Stimulated activated CD8-positive, alpha-beta memory T cell treated with anti-CD3 and anti-CD28 coated beads, Interleukin-4, amount 100 ng/mL, for 24 hours (primary cell): Measurements from ENCODE around the gene CD151.

Experiments used
- DNase-seq: peaks from one replicate; pipeline ENCODE4 v3.0.0-alpha.2; 2020; ENCODE audit warnings: low read depth

CD151 gene

DNA sequence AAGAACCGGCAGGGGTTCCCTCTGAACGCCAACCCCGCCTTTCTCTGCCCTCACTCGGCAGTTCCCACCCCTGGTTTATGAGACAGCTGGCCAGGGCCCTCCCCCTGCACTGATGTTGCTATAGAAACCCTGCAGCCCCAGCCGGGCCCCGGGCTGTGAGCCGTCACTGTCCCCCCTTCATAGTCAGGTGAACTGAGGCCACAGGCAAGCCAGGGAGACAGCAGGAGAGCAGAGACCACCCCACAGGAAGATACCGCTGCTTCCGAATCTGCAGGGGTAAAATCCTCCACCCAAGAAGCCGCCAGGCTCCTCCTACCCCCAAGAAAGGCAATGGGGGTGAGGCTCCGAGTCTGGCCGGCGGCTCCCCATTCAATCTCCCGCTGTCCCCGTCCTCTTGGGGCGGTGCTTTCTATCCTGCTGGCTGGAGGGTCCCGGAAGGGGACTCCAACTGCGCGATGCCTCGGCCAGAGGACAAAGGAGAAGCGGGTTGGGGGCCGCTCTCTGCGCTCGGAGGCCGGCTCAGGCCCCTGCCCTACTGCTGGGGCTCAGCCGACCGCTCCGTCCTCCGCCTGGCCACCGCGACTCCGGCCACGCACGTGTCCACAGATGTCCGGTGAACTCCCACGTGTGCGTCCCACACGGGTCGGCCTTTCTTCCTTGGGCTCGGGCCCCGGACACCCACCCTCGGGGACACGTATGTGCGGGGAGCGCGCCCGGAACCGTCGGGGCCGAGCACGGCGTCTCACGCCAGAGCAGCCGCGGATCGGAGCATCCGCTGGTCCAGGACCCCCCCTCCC lies 35.3 kb upstream of the CD151 start:
- DNase-seq: peak; percentile 72

DNA sequence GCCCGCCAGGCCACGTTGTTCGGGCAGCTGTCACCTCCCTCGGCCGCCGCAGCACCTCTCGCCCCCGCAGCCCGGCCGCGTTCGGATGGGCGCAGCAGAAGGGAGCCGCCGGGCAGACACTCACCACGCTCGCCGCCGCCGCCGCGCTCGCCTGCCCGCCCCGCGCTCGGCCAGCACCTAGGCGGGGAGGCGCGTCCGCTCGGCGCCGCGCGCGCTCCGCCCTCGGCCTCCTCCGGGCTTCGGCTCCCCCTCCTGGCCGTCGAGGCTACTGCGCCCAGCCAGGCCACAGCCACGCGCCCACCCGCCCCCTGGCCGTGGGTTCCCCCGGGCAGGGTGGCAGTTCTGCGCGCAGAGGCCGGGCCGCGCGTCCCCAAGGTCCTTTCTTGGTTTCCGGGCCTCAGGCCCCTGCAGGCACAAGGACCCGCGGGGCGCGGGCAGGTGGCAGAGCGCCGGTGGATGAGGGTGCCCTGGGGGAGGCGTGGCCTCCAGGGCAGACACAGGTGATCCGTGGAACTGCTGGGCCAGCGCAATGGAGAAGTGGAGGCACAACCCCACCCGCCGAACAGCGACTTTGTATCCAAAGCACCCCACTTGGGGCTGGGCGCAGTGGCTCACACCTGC lies 34.5 kb upstream of the CD151 start, which contains the start of gene SLC25A22:
SLC25A22 (minus strand) TSS at position 189 of the 621 bp plus-strand sequence. CDS start 3,275 bp downstream, outside the sequence.
- DNase-seq: peak; percentile 80

DNA sequence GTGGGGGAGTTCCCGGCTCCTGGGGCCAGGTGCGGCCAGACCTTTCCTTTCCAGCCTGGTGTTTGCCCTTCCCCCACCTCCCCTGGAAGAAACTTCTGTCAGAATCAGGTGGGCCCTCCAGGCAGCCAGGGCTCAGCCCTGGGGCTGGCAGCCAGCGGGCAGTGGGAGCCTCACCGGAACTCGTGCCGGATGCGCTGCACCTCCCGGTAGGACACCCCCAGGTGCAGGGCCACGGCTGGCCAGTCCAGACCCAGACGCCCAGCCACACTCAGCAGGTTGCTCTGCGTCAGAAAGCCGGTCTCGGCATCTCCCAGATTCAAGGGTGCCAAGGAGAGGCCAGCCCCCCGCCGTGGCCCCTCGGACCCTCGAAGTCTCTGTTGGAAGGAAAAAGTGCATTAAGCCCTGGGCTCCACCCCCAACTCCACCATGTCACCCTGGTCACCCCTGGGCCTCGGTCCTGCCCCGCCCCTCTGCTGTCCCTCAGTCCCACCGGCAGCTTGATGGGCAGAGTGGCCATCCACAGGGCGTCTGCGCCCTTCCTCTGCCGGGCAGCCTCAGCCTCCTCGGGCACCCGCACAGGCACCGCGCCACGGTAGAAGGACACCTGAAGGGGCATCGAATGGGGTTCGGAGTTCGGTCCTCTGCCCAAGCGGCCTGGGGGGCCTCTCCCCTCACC lies 33.0 kb upstream of the CD151 start:
- DNase-seq: no peak

DNA sequence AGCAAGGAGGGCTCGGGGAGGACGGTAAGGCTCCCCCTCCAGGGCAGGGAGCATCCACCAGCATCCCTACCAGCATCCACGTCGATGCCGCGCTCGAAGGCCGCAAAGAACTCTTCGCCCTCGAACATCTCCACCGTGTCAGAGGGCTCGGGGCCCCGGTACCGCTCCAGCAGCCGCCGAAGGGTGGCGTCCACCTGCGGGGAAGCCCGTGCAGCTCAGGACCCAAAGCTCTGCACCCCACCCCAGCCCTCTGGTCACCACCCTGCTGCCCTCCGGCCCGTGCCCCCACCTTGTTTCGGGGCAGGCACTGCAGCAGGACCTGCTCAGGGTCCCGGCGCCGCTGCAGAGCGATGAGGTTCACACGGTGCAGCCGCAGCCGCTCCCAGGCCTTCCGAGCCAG lies 32.3 kb upstream of the CD151 start:
- no peak for DNase-seq

DNA sequence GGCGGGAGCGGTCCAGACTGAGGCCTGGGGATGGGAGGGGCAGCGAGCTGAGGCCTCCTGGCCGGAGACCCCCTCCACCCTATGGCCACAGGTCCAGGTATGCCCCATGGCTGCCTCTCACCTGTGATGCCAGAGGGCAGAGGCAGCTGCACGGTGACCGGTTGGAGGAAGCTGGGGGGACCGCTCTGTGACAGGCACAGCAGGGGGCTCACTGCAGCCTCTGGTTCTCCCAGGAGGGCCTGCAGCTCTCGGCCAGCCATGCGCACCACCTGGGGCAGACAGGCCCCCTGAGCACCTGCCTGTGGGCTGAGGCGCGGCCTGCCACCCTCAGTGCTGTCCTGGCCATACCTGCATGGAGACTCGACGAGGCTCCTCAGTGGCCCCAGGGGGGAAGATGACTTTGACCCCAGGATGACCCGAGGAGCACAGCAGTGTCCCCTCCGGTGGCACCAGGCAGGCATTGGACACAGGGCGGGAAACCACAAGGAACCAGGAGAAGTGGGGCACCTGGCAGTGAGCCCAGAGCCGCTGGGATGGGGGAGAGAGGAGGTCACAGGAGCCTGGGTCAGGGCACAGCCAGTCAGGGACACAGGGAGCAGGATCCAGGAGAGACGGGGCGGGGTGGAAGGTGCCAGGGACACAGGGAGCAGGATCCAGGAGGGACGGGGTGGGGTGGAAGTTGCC lies 31.5 kb upstream of the CD151 start:
- DNase-seq: no peak

DNA sequence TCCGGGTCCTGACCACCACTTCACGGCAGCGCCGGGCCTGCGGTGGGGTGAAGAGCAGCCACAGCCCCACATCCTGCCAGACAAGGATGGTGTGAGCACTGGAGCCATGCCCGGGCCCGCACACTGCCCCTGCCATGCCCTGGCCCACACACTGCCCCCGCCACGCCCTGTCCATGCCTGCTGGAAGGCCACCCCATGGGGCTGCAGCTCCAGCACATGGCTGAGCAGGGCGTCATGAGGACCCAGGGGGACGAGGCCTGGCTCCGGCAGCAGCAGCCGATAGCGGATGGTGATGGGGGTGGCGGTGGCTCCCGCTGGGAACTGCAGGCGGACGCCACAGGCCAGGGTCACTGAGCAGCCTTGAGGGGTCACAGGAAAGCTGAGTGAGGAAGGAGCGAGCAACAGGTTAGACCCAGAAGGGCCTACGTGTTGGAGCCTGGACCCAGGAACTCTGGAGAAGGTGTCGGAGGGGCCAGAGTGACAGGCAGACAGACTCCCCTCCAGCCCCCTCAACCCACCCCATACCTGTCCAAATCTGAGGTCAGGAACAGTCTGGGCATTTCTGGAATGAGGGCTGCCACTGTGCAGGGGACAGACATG lies 30.6 kb upstream of the CD151 start:
- DNase-seq: no peak

DNA sequence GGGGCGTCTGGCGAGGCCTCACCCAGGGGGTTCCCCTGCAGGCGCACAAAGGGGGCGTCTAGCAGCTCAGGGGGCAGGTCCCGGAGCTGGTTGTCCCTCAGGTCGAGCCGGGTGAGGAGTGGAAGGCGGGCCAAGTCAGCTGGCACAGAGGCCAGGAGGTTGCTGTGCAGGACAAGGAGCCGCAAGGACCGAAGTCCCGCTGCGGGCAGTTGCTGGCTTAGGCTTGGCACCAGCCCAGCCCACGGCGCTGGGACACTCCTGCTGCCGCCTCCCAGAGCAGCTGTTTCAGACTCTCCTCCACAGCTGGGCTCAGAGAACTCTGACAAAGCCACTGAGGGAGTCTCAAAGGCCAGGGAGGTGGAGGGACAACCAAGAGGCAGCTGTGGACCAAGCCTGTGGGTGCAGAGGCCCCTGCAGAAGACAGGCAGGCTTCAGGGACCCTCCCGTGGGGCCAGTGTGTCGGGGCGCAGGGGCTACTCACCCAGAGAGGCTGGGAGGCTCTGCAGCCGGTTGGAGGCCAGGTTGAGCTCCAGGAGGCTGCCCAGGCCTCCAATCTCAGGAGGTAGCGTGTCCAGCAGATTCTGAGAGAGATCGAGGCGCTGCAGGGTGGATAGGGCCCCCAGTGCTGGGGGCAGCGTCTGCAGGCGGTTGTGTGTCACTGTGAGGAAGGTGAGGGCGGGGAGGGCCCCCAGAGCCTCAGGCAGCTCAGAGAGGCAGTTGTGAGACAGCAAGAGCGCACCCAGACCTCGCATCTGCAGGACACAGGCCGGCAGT lies 29.9 kb upstream of the CD151 start:
- no peak for DNase-seq

DNA sequence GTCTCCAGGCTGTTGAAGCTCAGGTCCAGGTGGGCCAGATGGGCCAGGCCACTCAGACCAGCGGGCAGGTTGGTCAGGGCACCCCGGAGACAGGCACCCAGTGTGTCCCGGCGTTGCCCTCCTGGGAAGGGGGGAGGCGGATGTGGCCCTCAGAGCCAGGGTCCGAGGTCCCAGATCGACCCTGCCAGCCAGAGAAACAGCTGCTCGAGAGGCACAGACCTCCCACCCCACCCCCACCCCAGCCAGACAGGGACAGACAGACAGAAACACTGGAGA lies 29.3 kb upstream of the CD151 start:
- no peak for DNase-seq

DNA sequence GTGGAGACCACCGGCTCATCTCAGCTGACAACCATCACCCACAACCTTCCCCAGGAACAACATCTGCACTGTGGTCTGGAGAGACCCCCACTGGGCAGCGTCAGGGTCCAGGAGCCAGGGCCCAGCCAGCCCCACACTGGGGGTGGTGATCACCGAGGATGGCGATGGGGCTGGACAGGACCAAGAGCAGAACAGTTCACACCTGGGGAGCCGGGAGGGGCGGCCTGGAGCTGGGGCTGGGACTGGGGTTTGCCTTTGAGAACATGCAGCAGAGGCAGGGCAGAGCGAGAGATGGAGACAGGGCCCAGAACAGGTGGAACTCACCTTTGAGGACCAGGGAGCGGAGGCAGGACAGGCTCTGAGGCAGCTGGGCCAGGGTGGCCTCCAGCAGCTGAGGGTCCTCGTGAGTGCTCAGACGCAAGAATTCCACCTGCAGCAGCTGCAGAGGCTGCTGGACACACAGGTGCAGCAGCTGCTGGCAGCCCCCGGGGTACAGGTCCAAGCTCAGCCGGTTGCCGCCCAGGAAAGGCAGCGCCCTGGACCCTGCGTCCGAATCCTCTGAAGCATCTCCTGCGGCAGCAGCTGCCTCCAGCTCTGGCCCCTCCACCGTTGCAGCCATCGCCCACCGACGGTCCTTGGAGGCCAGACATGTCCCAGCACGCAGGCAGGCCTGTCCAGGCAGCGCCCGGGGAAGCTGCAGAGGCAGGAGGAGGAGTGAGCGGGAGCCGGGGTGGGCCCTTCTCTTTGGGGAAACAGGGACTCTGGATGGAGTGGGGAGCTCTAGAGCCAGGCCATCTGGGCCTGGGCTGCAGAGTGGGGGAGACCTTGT lies 28.8 kb upstream of the CD151 start:
- no peak for DNase-seq

DNA sequence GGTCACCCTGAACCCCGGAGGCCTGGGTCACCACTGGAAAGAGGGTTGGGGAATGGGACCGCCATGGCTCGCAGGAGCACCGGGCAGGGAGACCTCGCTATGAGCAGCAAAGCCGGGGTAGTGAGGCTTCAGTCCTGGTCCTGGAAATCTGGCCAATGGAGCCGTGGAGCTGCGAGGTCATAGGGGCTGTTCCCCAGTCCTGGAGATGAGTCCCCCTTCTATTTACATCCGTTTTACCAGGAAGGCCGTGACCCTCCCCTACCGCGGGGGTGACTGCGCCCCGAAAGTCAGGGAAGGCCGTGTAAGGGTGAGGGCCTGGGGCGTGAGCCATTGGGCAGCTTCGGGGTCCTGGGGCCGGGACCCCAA lies 28.2 kb upstream of the CD151 start:
- no peak for DNase-seq

DNA sequence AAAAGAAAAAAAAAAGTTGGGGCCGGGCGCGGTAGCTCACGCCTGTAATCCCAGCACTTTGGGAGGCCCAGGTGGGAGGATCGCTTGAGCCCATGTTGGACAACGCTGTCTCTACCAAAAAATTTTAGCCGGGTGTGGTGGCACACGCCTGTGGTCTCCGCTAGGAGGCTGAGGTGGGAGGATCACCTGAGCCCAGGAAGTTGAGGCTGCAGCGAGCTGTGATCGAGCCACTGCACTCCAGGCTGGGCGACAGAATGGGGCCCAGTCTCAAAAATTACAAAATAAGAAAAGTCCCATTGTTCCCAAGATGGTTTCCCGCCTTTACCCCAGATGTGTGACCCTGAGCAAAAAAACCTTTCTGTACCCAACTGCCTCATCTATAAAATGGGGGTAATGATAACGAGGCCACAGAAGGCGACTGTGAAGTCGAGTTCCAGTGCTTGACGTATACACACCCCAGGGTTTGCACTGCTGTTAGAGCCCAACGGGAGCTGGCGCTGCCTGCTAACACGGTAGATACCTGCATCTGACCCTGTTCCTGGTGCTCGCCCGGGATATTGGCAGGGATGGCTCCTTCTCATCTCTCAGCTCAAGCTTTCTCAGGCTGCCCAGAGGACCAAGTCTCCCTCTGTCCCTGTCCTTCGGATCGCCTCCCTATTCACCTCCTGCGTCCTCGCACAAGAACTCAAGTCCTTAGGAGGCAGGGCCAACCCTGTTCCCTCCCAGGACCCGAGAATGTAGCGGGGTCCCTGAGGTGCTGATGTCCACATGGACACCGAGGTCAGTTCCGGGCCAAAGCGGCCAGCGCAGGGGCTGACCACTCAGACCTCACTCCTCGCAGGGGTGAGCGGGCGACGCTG lies 24.1 kb upstream of the CD151 start:
- no peak for DNase-seq

DNA sequence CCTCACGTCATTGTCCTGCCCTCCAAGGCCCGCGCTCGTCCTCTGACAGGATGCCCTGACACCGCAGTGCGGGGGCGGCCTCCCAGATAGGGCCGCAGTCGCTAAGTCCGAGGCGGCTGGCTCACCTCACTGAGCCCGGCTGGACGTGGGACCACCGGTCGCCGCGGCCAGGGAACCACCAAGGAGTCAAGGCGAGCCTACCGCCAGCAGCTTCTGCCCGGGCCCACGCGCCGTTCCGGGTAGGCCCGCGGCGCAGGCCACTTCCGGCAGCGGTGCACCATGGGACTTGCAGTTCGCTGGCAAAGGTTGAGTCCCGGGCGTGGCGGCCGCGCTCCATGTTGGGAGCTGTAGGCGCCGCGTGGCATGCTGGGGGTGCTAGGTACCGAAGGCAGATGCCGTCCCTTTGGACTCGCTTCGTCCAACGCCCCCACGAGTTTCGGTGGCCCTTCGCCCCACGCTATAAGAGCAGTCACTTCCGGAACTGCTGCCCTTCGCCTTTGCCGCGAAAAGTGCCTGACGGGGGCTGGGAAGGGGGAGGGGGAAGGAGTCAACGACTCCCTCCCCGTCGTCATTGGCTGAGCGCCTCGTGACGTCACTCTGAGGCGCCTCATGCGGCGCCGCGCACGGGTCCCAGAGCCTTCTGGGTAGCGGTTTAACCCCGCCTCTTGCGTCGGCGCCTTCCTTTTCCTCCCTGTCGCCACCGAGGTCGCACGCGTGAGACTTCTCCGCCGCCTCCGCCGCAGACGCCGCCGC lies 23.3 kb upstream of the CD151 start, which contains the start of gene RPLP2:
RPLP2 (plus strand) TSS at position 681 of the 753 bp plus-strand sequence. CDS start 268 bp downstream, outside the sequence.
- DNase-seq: peak; percentile 98

DNA sequence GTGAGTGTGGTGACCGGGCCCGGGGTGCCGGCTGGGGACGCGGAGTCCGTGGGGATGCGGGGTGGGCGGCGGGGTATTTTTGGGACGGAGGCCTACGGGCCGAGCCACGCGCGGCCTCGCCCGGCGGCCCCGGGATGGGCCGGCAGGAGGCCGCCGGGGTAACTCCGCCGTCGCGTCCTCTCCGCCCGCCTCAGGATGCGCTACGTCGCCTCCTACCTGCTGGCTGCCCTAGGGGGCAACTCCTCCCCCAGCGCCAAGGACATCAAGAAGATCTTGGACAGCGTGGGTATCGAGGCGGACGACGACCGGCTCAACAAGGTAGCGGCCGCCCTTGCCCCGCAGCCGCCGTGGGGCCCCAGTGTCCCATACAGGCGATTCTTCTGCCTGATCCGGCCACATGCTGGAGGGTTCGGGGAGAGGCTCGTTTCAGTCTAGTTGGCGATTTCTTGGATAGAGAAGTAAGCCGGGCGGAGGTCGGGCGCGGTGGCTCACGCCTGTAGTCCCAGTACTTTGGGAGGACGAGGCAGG lies 22.6 kb upstream of the CD151 start:
- no peak for DNase-seq

DNA sequence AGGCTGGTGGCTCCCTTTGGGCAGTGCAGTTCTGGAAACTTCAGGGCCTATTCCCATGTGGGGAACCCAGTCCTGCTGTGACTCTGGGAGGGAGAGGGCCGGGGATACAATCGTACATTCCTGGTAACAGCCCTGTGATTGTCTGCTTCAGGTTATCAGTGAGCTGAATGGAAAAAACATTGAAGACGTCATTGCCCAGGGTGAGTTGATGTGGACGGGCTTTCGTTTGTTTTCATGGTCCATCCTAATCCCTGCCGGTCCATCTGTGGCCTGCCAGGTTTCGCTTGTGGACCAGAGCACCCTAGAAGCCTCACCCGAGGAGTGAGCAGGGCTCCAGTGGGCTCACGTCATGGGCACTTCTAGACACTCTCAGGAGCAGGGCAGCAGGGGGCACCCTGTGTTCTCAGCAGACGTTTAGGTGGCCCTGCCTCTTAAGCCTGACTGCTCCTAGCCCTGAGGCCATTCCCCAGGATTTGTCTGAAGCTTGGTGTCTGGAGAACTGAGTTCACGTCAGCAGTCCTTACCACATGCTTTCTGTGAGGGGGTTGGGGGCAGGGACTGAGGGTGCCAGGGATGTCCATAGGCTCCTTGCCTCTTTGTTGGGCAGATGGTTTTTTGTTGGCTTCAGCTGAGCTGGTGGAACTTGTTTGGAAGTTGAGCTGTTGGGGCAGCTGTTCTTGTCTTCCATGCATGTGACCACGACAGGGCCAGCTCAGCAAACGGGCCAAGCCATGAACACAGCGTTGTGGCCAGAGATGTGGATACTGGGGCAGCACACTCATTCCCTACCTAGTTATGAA lies 21.1 kb upstream of the CD151 start:
- no peak for DNase-seq

DNA sequence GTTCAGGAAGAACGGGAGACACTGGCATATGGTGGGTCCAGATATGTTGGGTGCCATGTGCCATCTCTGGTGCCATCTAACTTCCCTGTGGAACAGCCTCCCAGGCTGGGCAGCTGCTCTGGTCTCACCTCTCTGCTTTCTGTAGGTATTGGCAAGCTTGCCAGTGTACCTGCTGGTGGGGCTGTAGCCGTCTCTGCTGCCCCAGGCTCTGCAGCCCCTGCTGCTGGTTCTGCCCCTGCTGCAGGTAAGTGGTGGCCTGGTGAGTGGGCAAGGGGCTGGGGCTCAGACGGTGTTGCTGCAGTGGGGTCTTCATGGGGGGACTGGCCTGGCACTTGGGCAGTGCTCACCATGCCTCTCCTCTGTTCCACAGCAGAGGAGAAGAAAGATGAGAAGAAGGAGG lies 20.4 kb upstream of the CD151 start:
- DNase-seq: no peak

DNA sequence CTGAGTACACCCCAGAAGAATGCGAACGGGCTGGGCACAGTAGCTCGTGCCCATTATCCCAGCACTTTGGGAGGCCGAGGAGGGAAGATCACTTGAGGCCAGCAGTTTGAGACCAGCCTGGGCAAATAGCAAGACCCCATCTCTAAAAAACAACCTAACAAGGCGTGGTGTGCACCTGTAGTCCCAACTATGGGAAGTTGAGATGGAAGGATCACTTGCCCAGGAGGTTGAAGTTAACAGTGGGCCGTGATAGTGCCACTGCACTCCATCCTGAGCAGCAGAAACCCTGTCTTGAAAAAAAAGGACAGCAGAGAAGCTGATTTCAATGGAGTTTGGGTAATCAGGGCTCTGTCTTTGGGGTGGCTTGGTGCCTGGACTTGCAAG lies 19.7 kb upstream of the CD151 start:
- no peak for DNase-seq

DNA sequence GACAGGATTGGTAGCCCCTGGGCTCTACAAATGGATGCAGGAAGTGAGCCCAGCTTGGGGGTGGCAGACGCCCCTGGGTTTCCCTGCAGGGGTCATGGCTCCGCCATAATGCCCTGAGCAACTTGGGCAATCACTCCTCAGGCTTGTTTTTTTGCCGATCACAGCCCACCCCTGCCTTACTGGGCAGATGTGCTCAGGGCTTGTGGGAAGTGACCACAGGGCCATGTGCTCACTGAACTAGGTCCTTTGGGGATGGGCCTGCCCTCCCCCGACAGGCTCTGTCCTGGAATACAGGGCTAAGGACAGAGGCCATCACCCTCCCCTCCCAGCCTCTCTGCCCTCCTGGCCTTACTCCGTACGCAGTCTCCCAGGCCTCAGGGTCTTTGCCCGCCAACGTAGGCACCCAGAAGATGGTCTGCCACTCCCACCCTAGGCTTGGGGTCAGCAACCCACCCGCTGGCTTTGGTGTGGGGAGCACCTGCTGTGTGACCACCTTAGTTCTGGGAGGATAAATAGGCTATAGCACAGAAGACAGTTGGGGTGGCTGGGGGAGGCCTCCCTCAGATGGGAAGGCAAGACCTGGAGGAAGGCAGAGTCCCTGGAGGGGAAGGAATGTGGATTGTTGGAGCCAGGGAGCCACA lies 19.2 kb upstream of the CD151 start:
- no peak for DNase-seq
